Measurements from ENCODE around the gene PSD4. TPM values are rescaled to one million over a fixed set of nuclear protein-coding genes. Genes with fewer than 3 reads are reported as not detected.
A peak's percentile ranks its signal among the peaks of the same experiment; 100 is the strongest.

The PSD4 gene
- total and polyA plus RNA-seq, 2 of the 8 experiments (the other 6 are each of a cell fraction or from before 2014, with no cell fraction given), result 0.53 to 1.2 TPM

DNA sequence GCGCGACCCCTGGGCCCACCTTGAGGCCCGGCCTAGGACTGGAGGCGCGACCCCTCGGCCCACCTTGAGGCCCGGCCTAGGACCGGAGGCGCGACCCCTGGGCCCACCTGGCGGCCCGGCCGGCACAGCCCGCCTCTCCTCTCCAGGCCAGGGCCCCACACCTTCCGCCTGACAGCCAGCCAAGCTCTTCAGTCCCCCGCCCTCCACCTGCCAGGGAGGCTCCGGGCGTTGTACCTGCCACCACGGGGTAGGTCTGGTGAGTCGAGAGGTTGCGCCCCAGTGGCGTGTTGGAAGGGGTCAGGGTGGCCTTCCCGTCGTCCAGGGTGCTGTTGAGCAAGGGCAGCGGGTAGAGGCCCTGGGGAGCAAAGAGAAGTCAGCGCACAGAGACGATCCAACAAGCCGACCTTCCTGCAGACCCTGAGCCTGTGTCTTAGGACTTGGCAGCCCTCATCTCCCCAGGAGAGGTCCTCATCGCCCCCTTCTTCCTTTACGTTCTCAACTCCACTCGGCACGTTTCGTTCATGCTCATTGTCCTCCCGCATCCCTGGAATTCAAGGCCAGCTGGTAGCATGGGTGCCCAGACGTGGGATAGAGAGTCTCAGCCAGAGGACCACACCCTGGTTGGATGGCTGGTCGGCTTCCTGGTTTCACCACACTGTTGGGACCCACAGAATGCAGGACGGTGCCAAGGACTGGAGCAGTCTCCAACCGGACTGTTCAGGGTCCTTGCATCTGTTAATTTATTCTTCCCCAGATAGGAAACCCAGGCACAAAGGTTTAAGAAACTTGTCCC lies 62.8 kb downstream of the PSD4 start:
- no peak overlapping the region for H4K5ac ChIP-seq (ENCODE audit: insufficient read length, low read depth, low read length)
- no peak overlapping the region for H2BK5ac ChIP-seq (ENCODE audit: low read depth, low read length)
- H4K8ac ChIP-seq (ENCODE audit: extremely low read depth, insufficient read depth, low read length), result peak overlapping the region; percentile 77; the same call in 1 of the 2 replicates
- no peak overlapping the region for H2BK120ac ChIP-seq (replicated peaks; ENCODE audit: low read depth, low read length)
- no peaks in the 10 kb centered on the region for H3K4me1 ChIP-seq (replicated peaks in 1 of 4; ENCODE audit: control insufficient read depth in 3 of 4, insufficient read depth in 4 of 4, low read length in 3 of 4)
- H3K27ac ChIP-seq (ENCODE audit: low read depth, low read length), result no peak overlapping the region
- no peak overlapping the region for H2BK12ac ChIP-seq (ENCODE audit: low read depth, low read length)
- no peaks in the 10 kb centered on the region for H4K20me1 ChIP-seq (replicated peaks in 1 of 2; ENCODE audit: control insufficient read depth in 1 of 2, insufficient read depth in 2 of 2, low read length in 2 of 2)
- DNase-seq (ENCODE audit: low read depth in 1 of 2, low spot score in 2 of 2), result no peak
- no peaks in the 10 kb centered on the region for H3K79me2 ChIP-seq (ENCODE audit: control insufficient read depth in 1 of 2, insufficient read depth in 2 of 2, low read length in 2 of 2)
- H3K36me3 ChIP-seq (ENCODE audit: control insufficient read depth in 2 of 4, insufficient read depth in 4 of 4, low read length in 3 of 4), result no peaks in the 10 kb centered on the region
- H2AK5ac ChIP-seq (ENCODE audit: low read depth, low read length), result no peak overlapping the region
- no peak overlapping the region for H2AFZ ChIP-seq (ENCODE audit: low read length)
- no peaks in the 10 kb centered on the region for H3K23me2 ChIP-seq (ENCODE audit: low read depth, low read length)
- no peak overlapping the region for H3K18ac ChIP-seq (ENCODE audit: extremely low read depth, low read length)
- ChIA-PET CTCF (ENCODE audit: partially characterized antibody) (interaction anchor here (0.6 to 5.5 kb wide), 2 partner anchors 11 to 103 kb away, joined by 4 to 37 read pairs; no protein-coding TSS in a partner anchor), POLR2A (ENCODE audit: partially characterized antibody) (interaction anchor here (1.0 to 1.2 kb wide), 2 partner anchors 22 to 32 kb away, joined by 4 to 5 read pairs; no protein-coding TSS in a partner anchor)
- no peak overlapping the region for H2BK20ac ChIP-seq (ENCODE audit: low read length)
- no peak overlapping the region for H3K23ac ChIP-seq (ENCODE audit: insufficient read length)
- no peak overlapping the region for H3K14ac ChIP-seq (ENCODE audit: insufficient read length)
- no peak overlapping the region for H3K9ac ChIP-seq (replicated peaks in 1 of 4; ENCODE audit: extremely low read depth in 1 of 4, low read depth in 3 of 4, low read length in 3 of 4)
- no peak overlapping the region for H3K56ac ChIP-seq (replicated peaks; ENCODE audit: insufficient read length, low read depth, low read length)
- H3K4me3 ChIP-seq (ENCODE audit: extremely low read depth in 1 of 4, insufficient read depth in 2 of 4, low read depth in 3 of 4, low read length in 4 of 4), result no peak overlapping the region
- no peak overlapping the region for H3K4ac ChIP-seq (replicated peaks; ENCODE audit: insufficient read length, low read depth, low read length)
- WGBS, 2 experiments (ENCODE audit: extremely low coverage in 1 of 2, insufficient coverage in 1 of 2, insufficient read length in 1 of 2, insufficient replicate concordance in 2 of 2, low coverage in 1 of 2, low lambda C conversion rate in 2 of 2, missing lambda C conversion rate in 1 of 2), result 95% methylated on average over 21 of the region's 38 CpGs; no CpG with 5 or more reads in 1 of the 2 experiments
- H4K91ac ChIP-seq (replicated peaks; ENCODE audit: insufficient read length, low read length), result no peak overlapping the region
- FAIRE-seq, result no peak
- H3K79me1 ChIP-seq (ENCODE audit: low read depth, low read length), result no peaks in the 10 kb centered on the region
- H2BK15ac ChIP-seq (ENCODE audit: low read length), result no peak overlapping the region
- H3K9me3 ChIP-seq (ENCODE audit: insufficient read depth in 2 of 2, low read depth in 1 of 2, low read length in 1 of 2), result peaks cover 0 to 5% of the 10 kb centered on the region in 2 experiments; a peak in 1 of 4 replicates
- no peaks in the 10 kb centered on the region for H3K27me3 ChIP-seq (replicated peaks in 1 of 4; ENCODE audit: control insufficient read depth in 3 of 4, extremely low read depth in 1 of 4, insufficient read depth in 3 of 4, low read length in 3 of 4)
- no peak overlapping the region for H3K4me2 ChIP-seq (ENCODE audit: insufficient read depth in 1 of 2, low read depth in 2 of 2, low read length in 2 of 2)
- TF ChIP-seq, protein P1, sequence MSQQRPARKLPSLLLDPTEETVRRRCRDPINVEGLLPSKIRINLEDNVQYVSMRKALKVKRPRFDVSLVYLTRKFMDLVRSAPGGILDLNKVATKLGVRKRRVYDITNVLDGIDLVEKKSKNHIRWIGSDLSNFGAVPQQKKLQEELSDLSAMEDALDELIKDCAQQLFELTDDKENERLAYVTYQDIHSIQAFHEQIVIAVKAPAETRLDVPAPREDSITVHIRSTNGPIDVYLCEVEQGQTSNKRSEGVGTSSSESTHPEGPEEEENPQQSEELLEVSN (IDR thresholded peaks at IDR 0.05), result no peak
- no peak for TF ChIP-seq SP2 (IDR thresholded peaks at IDR 0.05; ENCODE audit: low read length)
- TF ChIP-seq SP4 (IDR thresholded peaks at IDR 0.05; ENCODE audit: low read length), result no peak
- TF ChIP-seq ZNF274 (IDR thresholded peaks at IDR 0.05; ENCODE audit: borderline replicate concordance, extremely low read depth, low read length), result no peak
- TF ChIP-seq GTF2F1 (IDR thresholded peaks at IDR 0.05; ENCODE audit: borderline replicate concordance, low read depth, low read length), result no peak
- TF ChIP-seq YY1 (IDR thresholded peaks at IDR 0.05; ENCODE audit: low read depth, low read length), result no peak
- TF ChIP-seq GABPA (IDR thresholded peaks at IDR 0.05; ENCODE audit: borderline replicate concordance, insufficient read depth, low read length), result no peak
- no peak for TF ChIP-seq KDM4A (IDR thresholded peaks at IDR 0.05; ENCODE audit: low read depth, low read length, severe bottlenecking)
- TF ChIP-seq TCF12 (IDR thresholded peaks at IDR 0.05; ENCODE audit: low read depth, low read length), result no peak
- no peak for TF ChIP-seq KDM1A (IDR thresholded peaks at IDR 0.05; ENCODE audit: borderline replicate concordance, low read length)
- TF ChIP-seq EZH2 (IDR thresholded peaks at IDR 0.05; ENCODE audit: low read depth, low read length, severe bottlenecking), result no peak
- TF ChIP-seq RFX5 (IDR thresholded peaks at IDR 0.05; ENCODE audit: borderline replicate concordance, low read depth, low read length), result no peak
